Activated naive CD4-positive, alpha-beta T cell treated with anti-CD3 and anti-CD28 coated beads, Interleukin-2, amount 50 U/mL, for 24 hours (primary cell): ENCODE measurements around the gene SLC37A1.
"Not testable (repeated sequence)": the region's sequence is repeated elsewhere in the genome, so short reads cannot be mapped to it uniquely, and the experiment has no call there.

Experiments used
- H3K27ac Mint-ChIP-seq: one replicate; pipeline ENCODE4 v1.8.0; 2021; ENCODE audit warnings: mild to moderate bottlenecking, mixed read lengths
- H3K27me3 Mint-ChIP-seq: one replicate; pipeline ENCODE4 v1.8.0; 2021; ENCODE audit warnings: mixed read lengths
- H3K36me3 Mint-ChIP-seq: one replicate; pipeline ENCODE4 v1.8.0; 2021; ENCODE audit warnings: mixed read lengths
- H3K4me1 Mint-ChIP-seq: one replicate; pipeline ENCODE4 v1.8.0; 2021; ENCODE audit warnings: mixed read lengths
- H3K4me3 Mint-ChIP-seq: one replicate; pipeline ENCODE4 v1.8.0; 2021; ENCODE audit warnings: mild to moderate bottlenecking, mixed read lengths
- H3K9me3 Mint-ChIP-seq: one replicate; pipeline ENCODE4 v1.8.0; 2021; ENCODE audit warnings: mixed read lengths

SLC37A1 gene

DNA sequence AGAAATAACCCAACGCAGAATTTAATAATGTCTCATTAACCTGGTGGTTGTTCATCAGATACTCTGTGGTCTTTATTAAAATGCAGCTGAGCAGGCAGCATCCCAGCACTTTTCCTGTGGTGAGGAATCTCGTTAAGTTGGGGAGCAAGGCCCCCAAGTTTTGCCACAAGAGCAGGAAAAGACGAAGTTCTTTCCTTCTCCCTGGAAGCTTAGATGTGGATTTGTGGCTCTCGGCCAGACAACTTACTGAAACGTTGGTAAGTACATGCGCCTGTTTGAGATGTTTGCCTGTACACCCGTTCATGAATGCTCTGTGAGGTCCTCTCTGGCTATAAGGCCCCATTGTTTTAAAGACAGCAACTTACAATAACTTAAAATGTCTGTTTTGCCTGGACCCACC is 105.5 kb downstream of the SLC37A1 start:
- H3K9me3 Mint-ChIP-seq = no peaks in the 10 kb centered on the region
- H3K4me3 Mint-ChIP-seq = no peak overlapping the region
- no peaks in the 10 kb centered on the region for H3K4me1 Mint-ChIP-seq
- peak overlapping the region; percentile 36 for H3K27ac Mint-ChIP-seq
- no peaks in the 10 kb centered on the region for H3K27me3 Mint-ChIP-seq
- no peaks in the 10 kb centered on the region for H3K36me3 Mint-ChIP-seq

DNA sequence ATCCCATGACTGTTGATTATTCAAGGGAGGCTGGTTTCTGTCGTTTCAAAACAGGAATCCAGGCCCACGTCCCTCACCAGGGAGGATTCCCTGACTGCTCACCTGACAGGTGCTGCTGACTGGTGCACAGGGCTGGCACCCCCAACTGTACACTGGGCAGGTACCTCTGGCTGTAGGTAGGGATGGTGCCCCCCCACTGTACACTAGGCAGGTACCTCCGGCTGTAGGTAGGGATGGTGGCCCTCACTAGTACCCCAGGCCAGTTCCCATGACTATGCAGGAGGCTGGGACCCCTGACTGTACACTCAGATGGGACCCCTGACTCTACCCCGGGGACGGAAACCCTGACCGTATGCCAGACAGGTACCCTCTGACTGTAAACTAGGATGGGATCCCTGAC is 106.2 kb downstream of the SLC37A1 start:
- no peaks in the 10 kb centered on the region for H3K9me3 Mint-ChIP-seq
- no peak overlapping the region for H3K4me3 Mint-ChIP-seq
- H3K4me1 Mint-ChIP-seq = no peaks in the 10 kb centered on the region
- H3K36me3 Mint-ChIP-seq = no peaks in the 10 kb centered on the region
- H3K27ac Mint-ChIP-seq = no peak overlapping the region
- H3K27me3 Mint-ChIP-seq = no peaks in the 10 kb centered on the region

DNA sequence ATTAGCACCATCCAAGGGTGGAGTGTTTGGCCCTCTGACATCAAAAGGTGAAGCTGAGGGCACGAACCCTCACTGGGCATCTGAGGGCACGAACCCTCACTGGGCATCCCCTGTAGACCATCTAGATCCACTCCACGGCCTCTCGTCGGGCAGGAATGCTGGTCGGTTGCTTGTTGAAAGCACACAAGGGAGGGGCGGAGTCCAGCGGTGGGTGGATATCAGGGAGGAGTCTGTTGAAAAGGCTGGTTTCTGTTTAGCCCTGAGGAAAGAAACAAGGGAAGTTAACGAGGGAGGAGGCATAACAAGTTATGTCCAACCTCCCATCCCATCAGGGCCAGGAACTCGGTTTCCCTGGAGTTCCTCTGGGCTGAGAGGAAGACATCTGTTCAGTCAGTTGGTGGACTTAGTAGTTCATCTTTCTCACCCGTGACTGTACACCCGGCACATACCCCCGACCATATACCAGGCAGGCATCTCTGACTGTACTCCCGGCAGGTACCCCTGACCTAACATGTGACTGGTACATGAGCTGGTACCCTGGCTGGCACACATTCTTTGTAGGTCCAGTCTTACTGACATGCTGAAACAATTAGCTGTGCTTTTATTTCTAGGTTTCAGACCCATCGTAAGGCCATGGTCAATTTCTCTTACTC is 107.6 kb downstream of the SLC37A1 start:
- H3K27ac Mint-ChIP-seq = no peak overlapping the region
- H3K9me3 Mint-ChIP-seq = no peaks in the 10 kb centered on the region
- H3K4me3 Mint-ChIP-seq = no peak overlapping the region
- H3K36me3 Mint-ChIP-seq = no peaks in the 10 kb centered on the region
- no peaks in the 10 kb centered on the region for H3K4me1 Mint-ChIP-seq
- no peaks in the 10 kb centered on the region for H3K27me3 Mint-ChIP-seq

DNA sequence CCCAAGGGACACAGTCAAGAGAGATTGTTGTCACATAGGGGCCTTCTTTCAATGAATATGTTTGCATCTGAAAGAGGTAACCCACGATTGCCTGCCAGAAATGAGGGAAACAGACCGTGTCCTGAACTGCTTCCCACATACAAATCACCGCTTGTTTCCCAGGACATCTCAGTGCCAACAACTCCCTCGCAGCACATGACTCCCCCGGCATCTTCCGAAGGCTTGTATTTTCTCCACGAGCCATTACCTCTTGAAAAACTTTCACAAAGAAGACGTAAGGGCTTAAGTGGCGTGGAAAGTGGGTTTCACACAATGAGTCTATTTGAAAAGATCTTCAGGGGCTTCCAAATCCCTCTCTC is 108.1 kb downstream of the SLC37A1 start:
- Mint-ChIP-seq H3K4me3 (no peak overlapping the region), H3K27ac (no peak overlapping the region), H3K9me3 (no peaks in the 10 kb centered on the region), H3K36me3 (no peaks in the 10 kb centered on the region), H3K27me3 (no peaks in the 10 kb centered on the region), H3K4me1 (no peaks in the 10 kb centered on the region)

DNA sequence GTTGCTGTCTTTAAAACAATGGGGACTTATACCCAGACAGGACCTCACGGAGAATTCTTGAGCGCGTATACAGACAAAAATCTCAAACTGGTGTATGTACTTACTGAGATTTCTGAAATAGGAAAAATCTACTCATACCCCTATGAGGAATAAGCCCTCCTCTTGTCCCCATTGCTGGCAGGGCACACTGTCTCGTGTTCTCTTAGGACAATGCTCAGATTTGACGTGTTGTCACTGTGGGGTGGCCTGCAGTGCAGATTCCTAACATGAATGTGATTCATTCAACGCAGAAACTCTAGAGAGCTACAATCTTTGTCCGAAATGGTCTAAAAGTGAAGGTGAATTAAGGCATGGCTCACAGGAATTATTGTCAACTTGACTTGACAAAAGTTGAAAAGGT is 108.6 kb downstream of the SLC37A1 start:
- Mint-ChIP-seq H3K9me3 (no peaks in the 10 kb centered on the region), H3K27ac (no peak overlapping the region), H3K36me3 (no peaks in the 10 kb centered on the region), H3K4me3 (no peak overlapping the region), H3K4me1 (no peaks in the 10 kb centered on the region), H3K27me3 (no peaks in the 10 kb centered on the region)

DNA sequence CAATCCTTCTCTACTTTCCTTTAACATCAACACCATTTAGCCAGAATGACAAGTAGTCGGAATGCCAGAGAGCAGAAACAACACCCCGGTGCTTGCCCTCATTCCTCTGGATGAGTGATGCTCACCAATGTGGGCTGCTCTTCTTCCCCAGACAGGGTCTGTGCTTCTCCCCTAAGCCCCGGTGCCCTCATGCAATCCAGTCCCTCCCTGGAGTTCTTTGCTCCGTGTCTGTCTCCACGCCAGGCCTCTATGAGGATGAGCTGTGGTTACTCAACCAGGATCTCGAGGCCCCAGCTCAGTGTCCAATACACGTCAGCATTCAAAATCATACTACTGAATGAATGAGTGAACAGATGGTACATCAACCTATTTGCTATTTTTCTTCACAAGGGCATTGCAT is 110.0 kb downstream of the SLC37A1 start:
- no peaks in the 10 kb centered on the region for H3K4me1 Mint-ChIP-seq
- no peak overlapping the region for H3K4me3 Mint-ChIP-seq
- H3K27me3 Mint-ChIP-seq = no peaks in the 10 kb centered on the region
- H3K36me3 Mint-ChIP-seq = no peaks in the 10 kb centered on the region
- no peak overlapping the region for H3K27ac Mint-ChIP-seq
- H3K9me3 Mint-ChIP-seq = no peaks in the 10 kb centered on the region

DNA sequence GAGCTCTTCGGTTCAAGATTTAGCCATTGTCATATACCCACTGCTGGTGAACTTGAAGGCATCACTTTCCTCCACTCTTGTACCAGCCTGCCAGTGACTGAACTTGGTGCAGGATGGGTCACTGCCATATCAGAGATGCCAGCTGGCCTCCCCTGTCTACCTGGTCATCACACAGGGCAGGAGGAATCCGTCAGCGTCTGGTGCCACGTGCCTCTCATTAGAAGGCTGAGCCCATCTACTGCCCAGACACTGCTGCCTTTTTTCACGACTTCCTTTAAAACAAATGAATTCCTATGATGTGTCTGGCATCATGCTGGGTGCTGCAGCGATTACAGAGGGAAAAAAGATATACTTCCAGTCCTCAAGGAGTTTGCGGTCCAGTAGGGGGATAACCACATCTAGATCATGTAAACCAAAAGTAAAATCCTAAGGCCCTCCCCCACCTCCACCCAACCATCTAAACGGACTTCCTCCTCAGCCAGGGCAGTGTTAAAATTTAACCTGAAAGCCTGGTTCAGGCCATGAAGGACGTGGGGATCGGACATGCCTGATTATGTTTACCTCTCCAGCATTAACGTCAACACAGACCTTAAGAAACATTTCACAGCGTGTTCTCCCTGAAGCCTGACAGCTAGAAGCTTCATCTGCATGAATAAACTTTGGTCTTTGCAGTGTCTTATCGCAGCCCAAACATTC is 110.6 kb downstream of the SLC37A1 start:
- H3K27me3 Mint-ChIP-seq = no peaks in the 10 kb centered on the region
- no peak overlapping the region for H3K4me3 Mint-ChIP-seq
- no peaks in the 10 kb centered on the region for H3K4me1 Mint-ChIP-seq
- no peaks in the 10 kb centered on the region for H3K9me3 Mint-ChIP-seq
- no peaks in the 10 kb centered on the region for H3K36me3 Mint-ChIP-seq
- no peak overlapping the region for H3K27ac Mint-ChIP-seq

DNA sequence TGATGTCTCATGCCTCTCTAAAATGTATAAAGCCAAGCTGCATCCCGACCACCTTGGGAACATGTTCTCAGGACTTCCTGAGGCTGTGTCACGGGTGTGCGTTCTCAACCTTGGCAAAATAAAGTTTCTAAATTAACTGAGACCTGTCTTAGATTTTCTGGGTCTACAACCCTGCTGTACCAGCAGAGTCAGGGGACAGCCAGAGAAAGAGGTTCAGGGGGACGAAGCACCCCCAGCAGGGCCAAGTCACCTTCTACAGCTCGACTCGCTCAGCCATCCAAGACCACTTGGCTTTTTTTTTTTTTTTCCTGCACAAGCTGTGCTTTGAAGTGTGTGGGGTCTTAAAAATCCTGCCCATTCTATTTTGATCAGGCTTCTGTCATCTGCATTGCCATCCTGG is 111.3 kb downstream of the SLC37A1 start:
- no peaks in the 10 kb centered on the region for H3K27me3 Mint-ChIP-seq
- H3K4me3 Mint-ChIP-seq = no peak overlapping the region
- no peaks in the 10 kb centered on the region for H3K36me3 Mint-ChIP-seq
- H3K27ac Mint-ChIP-seq = no peak overlapping the region
- no peaks in the 10 kb centered on the region for H3K9me3 Mint-ChIP-seq
- H3K4me1 Mint-ChIP-seq = no peaks in the 10 kb centered on the region

DNA sequence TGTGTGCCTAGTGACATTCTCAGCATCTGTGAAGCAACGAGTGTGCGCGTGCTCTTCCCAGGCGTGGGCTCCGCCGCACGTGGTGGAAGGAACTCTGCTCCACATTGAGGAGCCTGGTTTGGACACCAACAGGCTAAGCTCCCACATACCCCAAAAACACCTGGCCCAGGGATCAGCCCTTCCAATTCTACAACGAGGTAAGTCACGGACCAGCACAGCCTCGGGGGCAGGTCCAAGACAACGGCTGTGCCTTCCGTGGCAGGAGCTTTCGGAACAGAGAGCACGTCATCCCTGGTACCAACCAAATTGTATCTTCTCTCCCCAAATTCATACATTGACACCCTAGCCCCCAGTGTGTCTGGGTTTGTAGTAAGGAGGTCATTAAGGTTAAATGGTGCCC is 112.5 kb downstream of the SLC37A1 start:
- no peak overlapping the region for H3K4me3 Mint-ChIP-seq
- H3K9me3 Mint-ChIP-seq = no peaks in the 10 kb centered on the region
- H3K27ac Mint-ChIP-seq = no peak overlapping the region
- H3K27me3 Mint-ChIP-seq = no peaks in the 10 kb centered on the region
- H3K36me3 Mint-ChIP-seq = no peaks in the 10 kb centered on the region
- no peaks in the 10 kb centered on the region for H3K4me1 Mint-ChIP-seq

DNA sequence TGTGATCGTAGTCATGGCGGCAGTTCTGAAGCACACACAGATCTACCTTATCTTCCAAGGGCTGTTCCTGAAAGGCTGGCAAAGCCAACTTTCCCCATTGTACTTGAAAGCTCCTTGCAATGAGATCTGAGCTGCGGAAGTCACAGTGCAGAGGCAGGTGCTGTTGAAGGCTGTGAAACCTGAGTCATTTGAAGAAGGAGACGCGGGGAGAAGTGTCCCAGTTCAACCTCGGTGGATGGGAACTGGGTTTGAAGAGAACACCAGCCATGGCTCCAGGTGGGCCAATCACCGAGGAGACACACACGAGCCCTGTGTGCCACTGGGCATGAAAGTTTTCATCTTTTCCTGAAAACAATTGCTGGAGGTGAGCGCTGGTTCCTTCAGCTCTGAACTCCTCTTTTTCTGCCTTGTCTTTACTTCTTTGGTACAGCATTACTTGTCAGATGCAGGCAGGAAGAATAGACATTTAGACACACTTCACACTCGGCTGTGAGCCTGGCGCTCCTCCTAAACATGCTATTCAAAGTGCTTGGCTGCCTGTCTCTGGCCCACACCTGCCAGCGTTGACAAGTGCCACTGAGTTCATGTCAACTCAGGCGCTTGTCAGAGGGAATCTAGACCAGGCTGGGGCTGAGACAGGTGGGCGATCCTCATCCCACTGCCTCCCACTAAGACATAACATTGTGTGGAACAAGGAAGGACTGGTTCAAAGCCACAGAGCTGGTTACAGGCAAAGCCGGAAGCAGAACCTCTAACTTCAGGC is 114.1 kb downstream of the SLC37A1 start:
- Mint-ChIP-seq H3K27me3 (no peaks in the 10 kb centered on the region), H3K9me3 (no peaks in the 10 kb centered on the region), H3K27ac (no peak overlapping the region), H3K4me1 (no peaks in the 10 kb centered on the region), H3K36me3 (no peaks in the 10 kb centered on the region), H3K4me3 (no peak overlapping the region)

DNA sequence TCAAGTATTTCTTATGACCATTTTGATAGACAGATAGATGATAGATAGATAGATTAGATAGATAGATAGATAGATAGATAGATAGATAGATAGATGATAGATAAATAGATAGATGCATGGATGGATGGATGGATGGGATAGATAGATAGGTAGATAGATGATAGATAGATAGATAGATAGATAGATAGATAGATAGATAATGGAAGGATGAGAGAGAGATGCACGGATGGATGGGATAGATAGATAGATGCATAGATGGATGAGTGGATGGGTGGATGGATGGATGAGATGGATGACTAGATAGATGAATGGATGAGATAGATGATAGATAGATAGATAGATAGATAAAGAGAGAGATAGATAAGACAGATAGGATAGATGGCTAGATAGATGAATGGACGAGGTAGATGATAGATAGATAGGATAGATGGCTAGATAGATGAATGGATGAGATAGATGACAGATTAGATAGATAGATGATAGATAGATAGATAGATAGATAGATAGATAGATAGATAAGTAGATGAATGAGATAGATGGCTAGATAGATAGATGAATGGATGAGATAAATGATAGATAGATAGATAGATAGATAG is 114.9 kb downstream of the SLC37A1 start:
- H3K27ac Mint-ChIP-seq, H3K36me3 Mint-ChIP-seq, H3K4me1 Mint-ChIP-seq, H3K27me3 Mint-ChIP-seq, H3K4me3 Mint-ChIP-seq, H3K9me3 Mint-ChIP-seq: not testable (repeated sequence)

DNA sequence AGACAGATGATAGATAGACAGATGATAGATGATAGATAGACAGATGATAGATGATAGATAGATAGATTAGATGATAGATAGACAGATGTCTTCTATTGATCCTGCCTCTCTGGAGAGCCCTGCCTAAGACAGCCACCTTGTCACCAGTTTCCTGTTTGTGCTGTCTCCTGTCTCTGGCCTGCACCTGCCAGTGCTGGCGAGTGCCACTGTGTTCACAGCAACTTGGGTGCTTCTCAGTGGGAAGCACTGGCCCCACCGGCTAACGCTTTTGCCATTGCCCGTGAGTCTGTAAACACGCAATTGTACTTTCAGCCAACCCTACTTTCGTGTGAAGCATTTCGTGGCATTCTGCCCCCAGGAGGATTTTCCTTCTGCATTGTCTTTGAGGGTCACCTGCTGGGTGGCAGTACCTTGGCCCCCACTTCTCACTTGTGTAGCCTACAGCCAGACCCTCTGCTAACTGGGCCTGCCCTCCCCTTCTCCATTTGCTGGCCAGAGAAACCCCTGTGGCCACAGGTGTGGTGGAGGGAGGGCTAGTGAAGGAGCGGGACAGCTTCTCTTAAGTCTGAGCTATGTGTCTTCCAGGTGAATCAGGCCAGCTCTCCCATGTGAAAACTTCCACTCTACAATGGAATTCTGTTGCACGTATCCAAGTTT is 116.4 kb downstream of the SLC37A1 start:
- Mint-ChIP-seq H3K27ac (no peak overlapping the region), H3K36me3 (no peaks in the 10 kb centered on the region), H3K9me3 (no peaks in the 10 kb centered on the region), H3K4me3 (no peak overlapping the region), H3K4me1 (no peaks in the 10 kb centered on the region), H3K27me3 (no peaks in the 10 kb centered on the region)

DNA sequence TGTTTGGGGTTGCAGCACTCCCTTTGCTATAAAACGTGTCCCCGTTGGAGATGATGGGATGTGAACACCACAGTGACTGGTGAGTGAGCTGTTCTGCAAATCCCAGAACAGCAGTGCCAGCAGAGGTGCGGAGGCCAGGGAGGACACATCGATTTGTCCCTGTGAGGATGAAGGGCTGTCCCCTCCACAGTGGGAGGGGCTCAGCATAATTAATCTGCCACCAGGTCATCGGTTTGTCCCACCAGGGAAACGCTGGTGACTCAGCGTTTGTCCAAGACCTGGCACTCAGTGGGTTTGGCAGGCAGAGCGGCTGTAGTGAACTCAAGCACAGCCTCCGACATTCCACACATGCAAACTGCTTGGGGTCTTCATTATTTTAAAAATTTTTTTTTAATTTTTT is 117.0 kb downstream of the SLC37A1 start:
- H3K4me3 Mint-ChIP-seq = no peak overlapping the region
- H3K9me3 Mint-ChIP-seq = no peaks in the 10 kb centered on the region
- H3K27ac Mint-ChIP-seq = no peak overlapping the region
- H3K4me1 Mint-ChIP-seq = no peaks in the 10 kb centered on the region
- H3K36me3 Mint-ChIP-seq = no peaks in the 10 kb centered on the region
- no peaks in the 10 kb centered on the region for H3K27me3 Mint-ChIP-seq
